GM23248 (cell line): Measurements from ENCODE around the gene GDF11. TPM values are rescaled to one million over a fixed set of nuclear protein-coding genes. Genes with fewer than 3 reads are reported as not detected.

Experiments
- DNase-seq: peaks from one replicate; pipeline ENCODE4 v3.0.0-alpha.2; 2015
- H2AFZ ChIP-seq: fragments of 200-600 bp; sonication (generic); 2 replicates; pipeline ENCODE4 v1.6.1; 2016; ENCODE audit warnings: antibody characterized with exemption
- H3F3A ChIP-seq: fragments of 200-600 bp; sonication (generic); 2 replicates; pipeline ENCODE4 v1.6.1; 2016; ENCODE audit warnings: mild to moderate bottlenecking, antibody characterized with exemption, mixed run types; ENCODE audit not compliant: insufficient read depth
- H3K27ac ChIP-seq: fragments of 200-600 bp; sonication (generic); 2 replicates; pipeline ENCODE4 v1.5.1; 2016; ENCODE audit warnings: mild to moderate bottlenecking
- H3K27me3 ChIP-seq: fragments of 200-600 bp; sonication (generic); replicated peaks from 2 replicates; pipeline ENCODE4 v1.6.1; 2016; ENCODE audit warnings: mild to moderate bottlenecking; ENCODE audit not compliant: insufficient read depth
- H3K36me3 ChIP-seq: fragments of 200-600 bp; sonication (generic); 2 replicates; pipeline ENCODE4 v1.6.1; 2016; ENCODE audit warnings: low read depth, mild to moderate bottlenecking
- H3K4me1 ChIP-seq: fragments of 200-600 bp; sonication (generic); 2 replicates; pipeline ENCODE4 v1.6.1; 2016; ENCODE audit warnings: mild to moderate bottlenecking; ENCODE audit not compliant: insufficient read depth
- H3K4me2 ChIP-seq: fragments of 200-600 bp; sonication (generic); one replicate; pipeline ENCODE4 v1.6.1; 2016; ENCODE audit warnings: mild to moderate bottlenecking; ENCODE audit not compliant: unreplicated experiment
- H3K4me3 ChIP-seq: fragments of 200-600 bp; sonication (generic); 2 replicates; pipeline ENCODE4 v1.5.1; 2016; ENCODE audit warnings: mild to moderate bottlenecking
- H3K79me2 ChIP-seq: fragments of 200-600 bp; sonication (generic); 2 replicates; pipeline ENCODE4 v1.6.1; 2016; ENCODE audit warnings: mild to moderate bottlenecking; ENCODE audit not compliant: insufficient read depth
- H3K9ac ChIP-seq: fragments of 200-600 bp; sonication (generic); 2 replicates; pipeline ENCODE4 v1.6.1; 2016; ENCODE audit warnings: mild to moderate bottlenecking
- H3K9me2 ChIP-seq: fragments of 200-600 bp; sonication (generic); 2 replicates; pipeline ENCODE4 v1.6.1; 2016; ENCODE audit warnings: mixed run types, mild to moderate bottlenecking, moderate library complexity; ENCODE audit not compliant: insufficient read depth
- H3K9me3 ChIP-seq: fragments of 200-600 bp; sonication (generic); one replicate; pipeline ENCODE4 v1.6.1; 2017; ENCODE audit warnings: low read depth
- H4K20me1 ChIP-seq: fragments of 200-600 bp; sonication (generic); 2 replicates; pipeline ENCODE4 v1.6.0; 2016; ENCODE audit not compliant: insufficient read depth
- EZH2 ChIP-seq: fragments of 200-600 bp; sonication (generic); IDR thresholded peaks from 2 replicates; pipeline ENCODE4 v1.6.1; 2018; ENCODE audit warnings: antibody characterized with exemption, mild to moderate bottlenecking; ENCODE audit not compliant: insufficient read depth, poor library complexity, severe bottlenecking
- EZH2phosphoT487 ChIP-seq: fragments of 200-600 bp; sonication (generic); IDR thresholded peaks from 2 replicates; pipeline ENCODE4 v1.6.1; 2018; ENCODE audit warnings: antibody characterized with exemption, moderate library complexity, mild to moderate bottlenecking, low read depth; ENCODE audit not compliant: insufficient read depth
- WGBS, 2 experiments: methylation state at CpG; one replicate each; pipeline ENCODE4 v1.1.6; 2015 to 2017; ENCODE audit warnings: low lambda C conversion rate in 2 of 2, low coverage in 1 of 2; ENCODE audit errors: missing lambda C conversion rate in 2 of 2; 5-methylcytosine and 5-hydroxymethylcytosine counted together
- in situ Hi-C: fragments of 300-500 bp; cut with MboI; formaldehyde crosslinking; loops from 2 replicates; pipeline ENCODE4 v1.15.0; 2020
- polyA plus RNA-seq: library from polyadenylated mRNA; unstranded; fragments of >200 nt; fragmentation: Nextera tagmentation; extraction: Ambion mirVana; gene quantifications from 2 replicates; pipeline ENCODE4 v1.2.1, GENCODE V29; 2016
- total RNA-seq: library from RNA; depleted of rRNA; stranded (reverse); fragments of >200 nt; shearing (Covaris generic); gene quantifications from 2 replicates; pipeline ENCODE4 v1.2.3, GENCODE V29; 2014

GDF11 gene
- total and polyA plus RNA-seq, 2 experiments from 2014 or later: 0.56 to 2.1 TPM

DNA sequence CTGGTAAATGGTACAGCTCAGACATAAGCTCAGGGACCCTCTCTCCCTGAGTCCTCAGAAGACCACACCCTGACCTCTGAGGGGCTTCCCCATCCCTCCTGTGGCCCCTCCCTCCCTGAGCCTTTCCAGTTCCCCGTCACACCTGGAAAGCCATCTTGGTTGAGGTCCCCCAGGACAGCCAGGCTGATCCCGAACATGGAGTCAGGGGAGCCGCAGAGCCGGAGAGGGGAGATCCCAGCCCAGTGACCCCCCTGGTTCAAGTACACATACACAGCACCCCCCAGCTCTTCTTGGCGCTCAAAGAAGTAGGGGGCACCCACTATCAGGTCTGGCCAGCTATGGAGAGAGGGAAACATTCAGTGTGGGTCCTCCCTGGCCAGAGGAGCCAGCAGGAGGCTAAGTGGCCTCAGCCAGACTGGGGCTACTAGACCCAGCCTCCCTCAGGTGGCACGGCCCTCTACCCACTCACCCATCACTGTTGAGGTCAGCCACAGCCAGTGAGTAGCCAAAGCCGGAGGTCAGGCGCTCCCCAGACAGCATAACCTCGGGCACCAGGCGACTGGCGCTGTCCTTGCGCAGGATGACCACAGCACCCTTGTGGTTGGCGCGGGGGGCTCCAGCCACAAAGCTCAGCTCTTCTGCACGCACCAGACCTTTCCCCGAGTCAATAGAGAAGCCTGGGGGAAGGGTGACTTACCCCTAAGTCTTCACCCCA, 44.5 kb upstream of the GDF11 start:
- Histone ChIP-seq H3K36me3 (no peaks in the 10 kb centered on the region), H3K9me3 (no peaks in the 10 kb centered on the region), H3K4me3 (no peak overlapping the region), H3K4me2 (no peak overlapping the region), H3K27me3 (no peaks in the 10 kb centered on the region), H3K4me1 (0 out of 2 replicates have a peak, but pooled peaks cover 7% of the 10 kb centered on the region), H3K9ac (no peak overlapping the region), H3K27ac (no peak overlapping the region), H2AFZ (no peak overlapping the region), H3K9me2 (no peaks in the 10 kb centered on the region), H3K79me2 (no peaks in the 10 kb centered on the region), H4K20me1 (no peaks in the 10 kb centered on the region), H3F3A (no peaks in the 10 kb centered on the region)
- DNase-seq: no peak
- in situ Hi-C loops: no loop called here
- TF ChIP-seq EZH2 (no peak), EZH2phosphoT487 (no peak)
- 84 to 93% methylated on average over 15 to 16 of the region's 16 CpGs for WGBS, 2 experiments

DNA sequence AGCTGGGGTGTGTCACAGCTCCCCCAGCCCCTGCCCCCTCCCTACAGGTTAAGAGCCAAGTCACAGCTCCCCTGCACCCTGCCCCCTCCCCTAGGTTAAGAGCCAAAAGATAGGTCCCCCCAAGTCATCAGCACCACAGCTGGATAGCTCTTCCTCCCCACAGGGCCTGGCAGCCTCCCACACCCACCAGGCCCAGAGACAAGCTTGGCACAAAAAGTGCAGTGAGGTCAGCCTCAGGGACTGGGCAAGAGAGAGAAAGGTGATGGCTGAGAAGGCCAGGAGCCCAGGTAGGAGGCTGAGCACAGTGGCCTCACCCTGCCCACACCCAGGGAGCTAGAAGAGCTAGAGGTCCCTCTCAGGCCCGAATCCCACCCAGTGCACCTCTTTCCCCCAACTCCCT, 44.0 kb upstream of the GDF11 start:
- Histone ChIP-seq H3K4me3 (no peak overlapping the region), H3K79me2 (no peaks in the 10 kb centered on the region), H3K4me1 (0 out of 2 replicates have a peak, but pooled peaks cover 7% of the 10 kb centered on the region), H3F3A (no peaks in the 10 kb centered on the region), H4K20me1 (no peaks in the 10 kb centered on the region), H3K9ac (no peak overlapping the region), H3K9me3 (no peaks in the 10 kb centered on the region), H2AFZ (no peak overlapping the region), H3K27me3 (no peaks in the 10 kb centered on the region), H3K36me3 (no peaks in the 10 kb centered on the region), H3K9me2 (no peaks in the 10 kb centered on the region), H3K27ac (no peak overlapping the region), H3K4me2 (no peak overlapping the region)
- no peak for DNase-seq
- 42 to 57% methylated on average over 1 of the region's 1 CpG for WGBS, 2 experiments
- TF ChIP-seq EZH2phosphoT487 (no peak), EZH2 (no peak)
- in situ Hi-C loops: no loop called here

DNA sequence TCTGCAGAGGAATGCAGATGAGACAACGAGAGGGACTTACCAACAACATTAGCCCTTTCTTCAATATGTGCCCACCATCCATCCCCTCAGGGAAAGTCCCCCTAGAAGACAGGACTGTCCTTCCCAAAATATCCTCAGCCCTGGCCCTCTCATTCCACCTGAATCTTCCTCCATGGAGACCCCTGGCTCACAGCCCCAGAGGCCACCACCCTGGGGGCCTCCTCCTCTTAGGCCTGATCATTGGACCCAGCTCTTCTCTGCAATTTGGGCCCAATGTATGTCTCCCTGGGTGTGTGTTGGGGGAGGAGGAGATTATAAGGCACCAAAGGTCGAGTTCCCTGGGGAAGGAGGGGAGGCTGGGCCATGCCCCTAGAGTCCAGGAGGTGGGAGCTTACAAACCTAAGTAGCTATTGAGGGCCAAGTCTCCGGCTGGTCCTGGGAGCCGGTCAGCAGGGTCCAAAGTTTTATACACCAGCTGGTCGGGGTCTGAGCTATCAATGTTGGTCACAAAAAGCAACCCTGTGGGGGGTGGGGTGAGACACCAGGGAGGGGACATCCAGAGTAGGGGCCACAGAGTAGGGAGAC, 43.4 kb upstream of the GDF11 start:
- TF ChIP-seq EZH2 (no peak), EZH2phosphoT487 (no peak)
- no peak overlapping the region for H3K4me2 ChIP-seq
- no peak overlapping the region for H3K4me3 ChIP-seq
- H3K79me2 ChIP-seq: no peaks in the 10 kb centered on the region
- H3K9me3 ChIP-seq: no peaks in the 10 kb centered on the region
- no peak overlapping the region for H3K27ac ChIP-seq
- no peak for DNase-seq
- 0 out of 2 replicates have a peak, but pooled peaks cover 7% of the 10 kb centered on the region for H3K4me1 ChIP-seq
- no peaks in the 10 kb centered on the region for H3K27me3 ChIP-seq
- no peaks in the 10 kb centered on the region for H3K9me2 ChIP-seq
- 61 to 65% methylated on average over 5 of the region's 5 CpGs for WGBS, 2 experiments
- no peak overlapping the region for H2AFZ ChIP-seq
- H3F3A ChIP-seq: no peaks in the 10 kb centered on the region
- no peak overlapping the region for H3K9ac ChIP-seq
- in situ Hi-C loops: no loop called here
- H4K20me1 ChIP-seq: no peaks in the 10 kb centered on the region
- no peaks in the 10 kb centered on the region for H3K36me3 ChIP-seq

DNA sequence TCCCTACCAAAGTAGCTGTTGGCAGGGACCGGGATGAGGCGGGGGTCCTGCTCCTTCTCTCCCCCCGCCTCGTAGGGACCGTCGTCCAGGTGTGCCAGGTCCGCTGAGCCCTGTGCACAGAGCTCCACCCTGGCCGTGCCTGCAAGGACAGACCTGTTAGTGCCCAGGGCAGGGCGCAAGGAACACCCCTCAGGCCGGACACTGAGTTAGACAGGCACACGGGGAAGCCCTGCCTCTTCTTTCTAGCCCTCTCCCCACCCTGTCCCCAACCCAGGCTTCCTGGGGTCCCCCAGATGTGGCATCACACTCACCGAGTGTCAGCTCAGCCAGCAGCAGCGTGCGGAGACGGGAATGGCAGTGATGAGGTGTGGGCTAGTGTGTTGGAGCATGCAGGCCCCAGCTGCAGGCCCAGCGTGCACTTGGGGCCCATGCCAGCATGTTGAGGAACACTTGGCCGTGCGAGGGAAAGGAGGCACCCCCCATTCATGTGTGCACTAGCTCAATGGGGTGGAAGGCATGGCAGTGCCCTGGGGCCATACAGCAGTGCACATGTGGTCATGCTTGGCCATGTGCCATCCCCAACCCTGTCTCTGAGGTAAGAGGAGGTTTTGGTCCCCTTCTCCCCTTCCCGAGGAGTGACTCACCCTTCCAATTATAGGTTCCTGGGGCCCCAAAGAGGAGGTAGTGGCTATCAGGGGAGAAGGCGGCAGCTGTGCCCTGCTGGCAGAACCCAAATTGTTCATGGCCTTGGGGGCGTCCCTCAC, 42.5 kb upstream of the GDF11 start:
- no peaks in the 10 kb centered on the region for H3K27me3 ChIP-seq
- no peaks in the 10 kb centered on the region for H4K20me1 ChIP-seq
- H3F3A ChIP-seq: no peaks in the 10 kb centered on the region
- H3K9ac ChIP-seq: no peak overlapping the region
- in situ Hi-C loops: no loop called here
- H3K4me1 ChIP-seq: 0 out of 2 replicates have a peak, but pooled peaks cover 7% of the 10 kb centered on the region
- TF ChIP-seq EZH2 (no peak), EZH2phosphoT487 (no peak)
- H3K9me3 ChIP-seq: no peaks in the 10 kb centered on the region
- H2AFZ ChIP-seq: no peak overlapping the region
- 72% methylated on average over 19 to 20 of the region's 21 CpGs for WGBS, 2 experiments
- no peaks in the 10 kb centered on the region for H3K79me2 ChIP-seq
- no peak overlapping the region for H3K4me3 ChIP-seq
- H3K9me2 ChIP-seq: no peaks in the 10 kb centered on the region
- H3K36me3 ChIP-seq: no peaks in the 10 kb centered on the region
- DNase-seq: peak; percentile 39
- no peak overlapping the region for H3K27ac ChIP-seq
- H3K4me2 ChIP-seq: no peak overlapping the region
